Measurements from ENCODE around the gene MICALL1. TPM values are rescaled to one million over a fixed set of nuclear protein-coding genes. Genes with fewer than 3 reads are reported as not detected.

Gene MICALL1
- total and polyA plus RNA-seq, 10 donors, result 3.8 to 29.4 (median 18.6) TPM

DNA sequence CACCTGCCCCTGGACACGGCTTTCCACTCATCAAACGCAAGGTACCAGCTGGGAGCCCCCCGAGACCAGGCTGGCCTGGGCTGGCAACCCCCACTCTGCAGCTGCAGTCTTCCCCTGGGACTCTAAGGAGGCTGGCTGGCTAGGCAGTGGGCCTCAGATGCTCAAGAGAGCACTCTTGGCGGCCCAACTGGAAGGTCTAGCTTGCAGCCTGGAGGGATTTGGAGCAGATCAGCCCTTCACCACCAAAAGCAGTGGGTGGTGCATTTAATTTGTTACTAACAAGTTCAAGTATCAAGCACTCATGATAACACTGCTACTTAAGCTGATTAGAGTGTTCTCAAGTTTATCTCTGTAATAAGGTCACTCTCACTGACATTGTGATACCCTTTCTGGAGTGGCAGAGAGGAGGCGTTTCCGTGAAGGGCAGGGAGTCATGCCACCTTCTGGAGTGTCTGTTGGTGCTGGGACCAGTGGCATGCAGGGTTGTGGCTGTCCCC is 25.8 kb downstream of the MICALL1 start:
- TF ChIP-seq, protein P1, sequence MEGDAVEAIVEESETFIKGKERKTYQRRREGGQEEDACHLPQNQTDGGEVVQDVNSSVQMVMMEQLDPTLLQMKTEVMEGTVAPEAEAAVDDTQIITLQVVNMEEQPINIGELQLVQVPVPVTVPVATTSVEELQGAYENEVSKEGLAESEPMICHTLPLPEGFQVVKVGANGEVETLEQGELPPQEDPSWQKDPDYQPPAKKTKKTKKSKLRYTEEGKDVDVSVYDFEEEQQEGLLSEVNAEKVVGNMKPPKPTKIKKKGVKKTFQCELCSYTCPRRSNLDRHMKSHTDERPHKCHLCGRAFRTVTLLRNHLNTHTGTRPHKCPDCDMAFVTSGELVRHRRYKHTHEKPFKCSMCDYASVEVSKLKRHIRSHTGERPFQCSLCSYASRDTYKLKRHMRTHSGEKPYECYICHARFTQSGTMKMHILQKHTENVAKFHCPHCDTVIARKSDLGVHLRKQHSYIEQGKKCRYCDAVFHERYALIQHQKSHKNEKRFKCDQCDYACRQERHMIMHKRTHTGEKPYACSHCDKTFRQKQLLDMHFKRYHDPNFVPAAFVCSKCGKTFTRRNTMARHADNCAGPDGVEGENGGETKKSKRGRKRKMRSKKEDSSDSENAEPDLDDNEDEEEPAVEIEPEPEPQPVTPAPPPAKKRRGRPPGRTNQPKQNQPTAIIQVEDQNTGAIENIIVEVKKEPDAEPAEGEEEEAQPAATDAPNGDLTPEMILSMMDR (IDR thresholded peaks at IDR 0.05 in 8 of 11, conservative IDR thresholded peaks at IDR 0.05 in 3 of 11), result no peak
- TF ChIP-seq POLR2AphosphoS5 (IDR thresholded peaks at IDR 0.05), result no peak
- TF ChIP-seq POLR2A (IDR thresholded peaks at IDR 0.05), result no peak
- intact Hi-C loops (cut with DNase I; ENCODE audit: low total_unique reads), result no loop called here
- Histone ChIP-seq H3K9me3 (no peaks in the 10 kb centered on the region), H3K36me3 (peaks cover 0 to 74% (median 28%) of the 10 kb centered on the region in 6 donors), H3K4me3 (no peak overlapping the region), H3K27ac (no peak overlapping the region), H3K4me1 (peaks cover 8 to 48% (median 30%) of the 10 kb centered on the region in 6 donors), H3K27me3 (replicated peaks in 1 of 7) (peaks cover 0 to 3% (median 0%) of the 10 kb centered on the region in 7 donors)
- DNase-seq, result no peak
- WGBS, 5 donors, result 71 to 82% (median 79%) methylated on average over 5 to 6 of the region's 6 CpGs

DNA sequence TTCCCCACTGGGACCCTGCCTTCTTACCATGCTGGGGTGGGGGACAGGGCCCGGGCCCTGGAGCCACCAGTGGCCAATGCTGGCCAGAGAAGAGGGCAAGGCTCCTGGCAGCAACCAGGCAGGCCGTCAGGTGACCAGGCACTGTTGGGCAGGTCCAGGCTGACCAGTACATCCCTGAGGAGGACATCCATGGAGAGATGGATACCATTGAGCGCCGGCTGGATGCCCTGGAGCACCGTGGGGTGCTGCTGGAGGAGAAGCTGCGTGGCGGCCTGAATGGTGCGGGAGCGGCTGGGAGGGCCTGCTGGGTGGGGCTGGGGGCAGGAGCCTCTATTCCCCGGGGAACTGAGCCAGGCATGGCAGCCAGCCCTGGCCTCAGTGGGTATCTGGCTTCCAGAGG is 26.3 kb downstream of the MICALL1 start:
- peaks cover 0 to 2% (median 0%) of the 10 kb centered on the region in 7 donors for H3K27me3 ChIP-seq (replicated peaks in 1 of 7)
- peaks cover 8 to 48% (median 30%) of the 10 kb centered on the region in 6 donors for H3K4me1 ChIP-seq
- H3K27ac ChIP-seq, result no peak overlapping the region
- WGBS, 5 donors, result 93 to 95% (median 93%) methylated on average over 2 to 10 of the region's 10 CpGs
- H3K36me3 ChIP-seq, result peaks cover 0 to 74% (median 28%) of the 10 kb centered on the region in 6 donors
- H3K4me3 ChIP-seq, result no peak overlapping the region
- no peaks in the 10 kb centered on the region for H3K9me3 ChIP-seq
- no peak for DNase-seq
- TF ChIP-seq POLR2AphosphoS5 (IDR thresholded peaks at IDR 0.05), result peak in 1 of 3 donors; percentile 24
- TF ChIP-seq, protein P1 (IDR thresholded peaks at IDR 0.05 in 8 of 11, conservative IDR thresholded peaks at IDR 0.05 in 3 of 11), result no peak
- intact Hi-C loops (cut with DNase I; ENCODE audit: low total_unique reads), result no loop called here

DNA sequence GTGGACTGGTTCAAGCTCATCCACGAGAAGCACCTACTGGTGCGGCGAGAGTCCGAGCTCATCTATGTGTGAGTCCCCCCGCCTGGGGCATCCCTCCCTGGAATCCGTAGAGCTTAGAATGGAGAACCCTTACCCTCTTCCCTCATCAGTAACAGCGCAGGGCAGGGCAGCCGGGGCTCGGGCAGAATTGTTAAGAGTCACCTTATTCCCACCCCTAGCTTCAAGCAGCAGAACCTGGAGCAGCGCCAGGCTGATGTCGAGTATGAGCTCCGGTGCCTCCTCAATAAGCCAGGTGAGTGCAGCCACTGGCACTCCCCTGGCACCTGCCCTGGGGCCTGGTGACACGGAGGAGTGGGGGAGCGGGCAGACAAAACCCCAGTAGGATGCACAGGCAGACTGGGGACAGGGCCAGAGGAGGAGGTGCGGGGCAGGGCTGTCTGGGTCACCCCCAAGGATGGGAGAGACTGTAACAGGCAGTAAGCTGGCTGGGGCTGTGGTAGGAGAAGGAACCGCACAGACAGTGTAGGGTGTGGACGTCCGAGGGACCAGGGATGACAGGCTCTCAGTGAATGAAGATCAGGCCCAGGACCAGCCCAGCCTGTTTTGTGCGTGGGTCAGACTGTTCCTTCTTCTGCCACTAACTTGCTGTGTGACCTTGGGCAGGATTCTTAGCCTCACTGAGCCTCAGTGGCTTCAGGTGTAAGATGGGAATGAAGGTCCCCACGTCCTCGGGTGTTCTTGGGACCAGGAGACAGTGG is 26.9 kb downstream of the MICALL1 start:
- H3K36me3 ChIP-seq, result peaks cover 0 to 74% (median 28%) of the 10 kb centered on the region in 6 donors
- no peaks in the 10 kb centered on the region for H3K9me3 ChIP-seq
- intact Hi-C loops (cut with DNase I; ENCODE audit: low total_unique reads), result no loop called here
- no peak for DNase-seq
- peak overlapping the region in 6 of 8 donors; percentile 11 to 57 (median 46) for H3K27ac ChIP-seq
- H3K27me3 ChIP-seq (replicated peaks in 1 of 7), result no peaks in the 10 kb centered on the region
- TF ChIP-seq POLR2AphosphoS5 (IDR thresholded peaks at IDR 0.05) (no peak), POLR2A (IDR thresholded peaks at IDR 0.05) (no peak)
- TF ChIP-seq, protein P1 (IDR thresholded peaks at IDR 0.05 in 8 of 11, conservative IDR thresholded peaks at IDR 0.05 in 3 of 11), result no peak
- H3K4me3 ChIP-seq, result no peak overlapping the region
- H3K4me1 ChIP-seq, result peaks cover 8 to 48% (median 30%) of the 10 kb centered on the region in 6 donors
- WGBS, 5 donors, result 85 to 91% (median 87%) methylated on average over 21 of the region's 21 CpGs

DNA sequence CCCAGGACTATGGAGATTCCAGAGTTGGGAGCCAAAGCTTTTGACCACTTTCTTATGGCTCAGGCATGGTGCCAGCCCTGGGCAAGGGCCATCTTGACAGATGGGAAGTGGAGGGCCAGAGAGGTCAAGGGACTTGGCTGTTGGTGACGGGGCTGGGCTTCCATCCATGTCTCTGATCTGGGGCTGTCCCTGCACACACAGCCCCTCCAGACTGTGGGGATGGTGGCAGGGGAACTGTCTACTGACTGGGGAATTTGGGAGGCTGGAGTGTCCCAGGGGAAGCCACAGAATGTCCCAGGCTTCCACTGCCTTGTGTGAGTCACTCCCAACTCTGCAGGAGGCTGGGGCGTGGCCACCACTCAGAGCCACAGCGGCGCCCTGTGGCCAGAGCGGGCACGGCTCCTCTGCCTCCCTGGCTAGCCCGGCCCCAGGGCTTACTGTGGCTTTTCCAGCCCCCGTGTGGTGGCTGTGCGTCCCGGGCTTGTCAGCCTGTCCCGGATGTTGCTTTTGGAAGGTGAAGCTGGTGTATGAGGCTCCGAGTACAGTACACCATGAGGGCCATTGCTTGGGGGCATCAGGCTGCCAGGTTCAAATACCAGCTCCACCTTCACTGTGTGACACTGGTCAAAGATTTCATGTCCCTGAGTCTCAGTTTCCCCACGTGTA is 27.7 kb downstream of the MICALL1 start:
- no peaks in the 10 kb centered on the region for H3K9me3 ChIP-seq
- peak overlapping the region in 6 of 8 donors; percentile 11 to 57 (median 50) for H3K27ac ChIP-seq
- H3K4me1 ChIP-seq, result peaks cover 8 to 48% (median 30%) of the 10 kb centered on the region in 6 donors
- no peak overlapping the region for H3K4me3 ChIP-seq
- DNase-seq, result peak; percentile 95
- H3K36me3 ChIP-seq, result peaks cover 0 to 72% (median 23%) of the 10 kb centered on the region in 6 donors
- intact Hi-C loops (cut with DNase I; ENCODE audit: low total_unique reads), result no loop called here
- H3K27me3 ChIP-seq (replicated peaks in 1 of 7), result no peaks in the 10 kb centered on the region
- TF ChIP-seq POLR2AphosphoS5 (IDR thresholded peaks at IDR 0.05) (peak; percentile 73 to 82 (median 73)), POLR2A (IDR thresholded peaks at IDR 0.05) (no peak)
- TF ChIP-seq, protein P1 (IDR thresholded peaks at IDR 0.05 in 8 of 11, conservative IDR thresholded peaks at IDR 0.05 in 3 of 11), result peak; percentile 78 to 99 (median 97)
- 4 to 18% (median 10%) methylated on average over 7 to 13 of the region's 13 CpGs for WGBS, 5 donors

Data from spleen (tissue), 11 donors.